Measurements from ENCODE around the gene MARK1. TPM values are rescaled to one million over a fixed set of nuclear protein-coding genes. Genes with fewer than 3 reads are reported as not detected.
A peak's percentile ranks its signal among the peaks of the same experiment; 100 is the strongest.

Gene MARK1
- 10.6 TPM for polyA plus RNA-seq (ENCODE audit: insufficient read length)
- long read RNA-seq, donor 1, full-length matches to known transcripts, result 2 of 2 reads
- long read RNA-seq, donor 1, partial matches to known transcripts, result 0 of 2 reads
- long read RNA-seq, donor 1, other reads (novel, unspliced or antisense), result 0 of 2 reads
- long read RNA-seq, donor 2, full-length matches to known transcripts, result 2 of 2 reads
- long read RNA-seq, donor 2, partial matches to known transcripts, result 0 of 2 reads
- long read RNA-seq, donor 2, other reads (novel, unspliced or antisense), result 0 of 2 reads
- long read RNA-seq, donor 3, result 0 reads
- long read RNA-seq, donor 4, result 0 reads
- long read RNA-seq, donor 5, result 0 reads
- long read RNA-seq, donor 6, partial matches to known transcripts, result 0 of 1 reads
- long read RNA-seq, donor 6, other reads (novel, unspliced or antisense), result 0 of 1 reads
- long read RNA-seq, donor 7, full-length matches to known transcripts, result 4 of 4 reads
- long read RNA-seq, donor 7, partial matches to known transcripts, result 0 of 4 reads
- long read RNA-seq, donor 7, other reads (novel, unspliced or antisense), result 0 of 4 reads
- long read RNA-seq, donor 8, full-length matches to known transcripts, result 1 of 1 reads
- long read RNA-seq, donor 8, partial matches to known transcripts, result 0 of 1 reads
- long read RNA-seq, donor 8, other reads (novel, unspliced or antisense), result 0 of 1 reads

DNA sequence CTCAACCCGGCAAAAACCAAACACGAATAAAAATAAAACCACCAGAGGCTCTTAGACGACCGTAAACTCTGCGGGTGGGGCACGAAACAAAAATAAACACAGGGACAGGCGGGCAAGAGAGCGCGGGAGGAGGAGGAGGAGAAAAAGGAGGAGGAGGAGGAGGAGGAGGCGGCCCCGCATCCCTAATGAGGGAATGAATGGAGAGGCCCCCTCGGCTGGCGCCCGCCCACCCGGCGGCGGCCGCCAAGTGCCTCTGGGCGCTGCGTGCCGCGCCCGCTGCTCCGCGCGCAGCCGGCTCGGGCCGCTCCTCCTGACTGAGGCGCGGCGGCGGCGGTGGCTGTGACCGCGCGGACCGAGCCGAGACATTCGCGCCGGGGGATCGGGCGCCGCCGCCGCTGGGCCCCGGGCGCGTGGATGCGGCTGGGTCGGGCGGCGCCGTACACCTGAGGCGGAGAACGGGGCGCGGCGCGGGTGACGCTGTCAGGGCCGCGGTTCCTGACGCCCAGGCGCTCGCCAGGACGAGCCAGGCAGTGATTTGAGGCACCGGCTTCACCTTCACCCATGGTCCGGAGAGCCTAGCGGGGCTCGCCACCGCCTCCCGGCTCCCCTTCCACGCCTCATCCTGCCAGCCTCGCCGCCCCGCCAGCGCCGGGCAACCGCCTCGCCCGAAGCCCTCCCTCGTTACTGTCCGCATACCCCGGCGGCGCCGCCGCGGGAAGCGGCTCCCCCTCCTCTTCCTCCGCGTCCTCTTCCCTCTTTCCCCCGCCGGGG is at the start of gene MARK1:
Gene MARK1 (plus strand): TSS at position 229 of the 771 bp plus-strand sequence. CDS start 687 bp downstream, outside the sequence.
- DNase-seq, result peak; percentile 58

DNA sequence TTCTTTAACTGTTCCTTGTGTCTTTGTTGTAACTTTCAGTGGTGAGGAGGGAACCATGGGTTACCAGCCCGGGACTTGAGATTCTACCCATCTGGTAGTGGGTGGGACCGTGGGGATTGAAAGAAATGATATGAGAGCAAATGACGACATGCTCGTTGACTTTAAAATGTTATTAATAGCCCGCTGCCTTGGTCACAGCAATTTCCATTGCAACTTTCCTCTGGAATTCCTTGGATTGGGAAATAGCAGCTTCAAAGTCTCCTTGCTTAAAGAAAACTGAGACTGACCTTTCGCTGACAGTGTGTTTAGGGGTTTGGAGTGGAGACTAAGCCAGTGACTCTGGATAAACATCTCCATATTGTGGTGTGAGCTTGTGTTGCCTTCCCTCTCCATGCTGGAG is 44.2 kb upstream of the MARK1 start:
- no peak for DNase-seq

DNA sequence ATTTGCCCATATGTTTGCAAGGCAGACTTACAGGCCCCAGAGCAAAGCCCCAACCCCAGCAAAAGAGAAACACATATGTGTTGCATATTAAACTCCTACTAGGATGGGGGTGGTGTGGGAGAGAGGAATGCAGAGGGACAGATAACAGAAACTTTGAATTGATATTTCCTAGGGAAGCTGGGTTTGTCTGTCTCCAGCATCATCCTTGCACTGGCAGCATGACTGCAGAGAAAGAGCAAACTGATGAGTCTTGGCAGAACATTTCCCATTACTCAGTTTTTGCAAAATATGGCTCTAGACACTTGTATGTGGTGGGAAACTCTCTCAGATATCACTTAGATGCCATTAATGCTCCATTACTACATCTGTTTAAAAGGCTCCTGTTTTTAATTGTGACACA is 43.8 kb upstream of the MARK1 start:
- DNase-seq, result no peak

DNA sequence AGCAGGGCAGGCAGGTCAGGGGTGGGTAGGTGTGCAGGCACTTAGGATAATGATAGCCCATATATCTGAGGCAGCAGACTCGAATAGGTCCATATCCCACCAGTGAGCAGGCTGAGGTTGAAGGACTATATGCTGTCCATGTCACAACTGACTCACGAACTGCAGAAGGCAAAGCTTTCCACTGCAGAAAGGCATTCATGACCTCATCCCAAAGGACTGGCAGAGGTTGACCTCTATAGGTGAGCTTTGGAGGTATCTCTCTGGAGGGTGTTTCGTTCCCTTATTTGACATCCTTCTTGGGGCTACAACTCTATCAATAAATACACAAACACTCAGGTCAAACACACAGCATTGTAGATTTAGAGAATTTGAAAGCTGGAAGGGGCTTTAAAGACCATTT is 42.8 kb upstream of the MARK1 start:
- DNase-seq, result no peak

DNA sequence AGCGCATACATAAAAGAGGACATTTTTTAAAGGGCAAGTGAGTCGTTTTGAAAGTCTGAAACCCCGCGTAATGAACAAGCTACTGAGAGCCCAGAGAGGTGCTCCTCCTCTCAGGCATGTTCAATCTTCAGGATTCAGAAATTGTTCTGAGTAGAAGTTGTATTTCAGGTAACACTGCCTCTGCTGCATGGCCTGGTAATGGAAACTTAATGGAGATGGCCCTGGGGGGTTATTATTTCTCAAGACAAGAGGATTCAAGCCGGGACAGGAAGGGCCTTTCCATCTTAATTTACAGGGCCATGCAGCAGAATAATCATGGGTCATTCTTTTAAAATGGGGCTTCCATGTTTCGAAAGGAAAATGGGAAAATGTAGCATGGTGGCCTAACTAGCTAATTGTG is 42.1 kb upstream of the MARK1 start:
- DNase-seq, result no peak

DNA sequence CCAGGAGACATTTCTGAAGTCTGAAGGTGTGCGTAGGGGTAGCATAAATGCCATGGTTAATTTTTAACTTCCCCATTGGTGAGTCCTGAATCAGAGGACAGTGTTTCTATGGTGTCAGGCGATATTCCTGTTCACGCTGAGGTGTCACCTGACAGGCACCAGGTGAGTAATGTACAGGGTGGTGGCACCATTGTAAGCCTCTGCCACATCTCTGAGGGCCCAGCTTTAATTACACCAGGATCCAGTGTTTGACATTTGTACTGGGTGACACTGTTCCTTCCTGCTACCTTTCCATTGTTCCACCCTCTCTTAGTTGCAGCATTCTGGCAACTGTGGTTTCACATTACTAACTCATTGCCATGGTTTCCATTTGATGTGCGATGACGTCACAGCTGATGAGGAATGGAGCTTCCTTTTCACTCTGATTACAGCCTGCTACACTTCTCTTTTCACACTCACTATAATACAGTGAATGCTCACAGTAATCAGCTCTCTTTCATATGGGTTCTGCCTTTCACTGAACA is 40.6 kb upstream of the MARK1 start:
- peak; percentile 58 for DNase-seq

DNA sequence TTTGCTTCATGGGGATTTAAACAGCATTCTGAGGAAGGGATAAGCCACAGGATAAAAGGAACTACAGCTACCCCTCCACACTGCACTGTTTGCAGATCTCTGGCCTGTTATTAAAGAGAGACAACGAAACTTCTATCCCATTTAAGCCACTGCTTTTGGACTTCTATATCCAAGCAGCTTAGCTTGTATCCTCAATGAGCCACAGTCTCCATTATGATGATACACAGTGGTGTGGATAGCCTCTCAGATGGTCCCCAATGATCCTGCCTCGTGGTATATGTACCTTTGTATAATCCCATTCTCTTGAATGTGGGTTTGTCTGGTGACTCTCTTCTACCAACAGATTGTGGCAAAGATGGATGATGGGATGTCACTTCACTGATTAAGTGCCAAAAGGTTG is 36.0 kb upstream of the MARK1 start:
- no peak for DNase-seq

DNA sequence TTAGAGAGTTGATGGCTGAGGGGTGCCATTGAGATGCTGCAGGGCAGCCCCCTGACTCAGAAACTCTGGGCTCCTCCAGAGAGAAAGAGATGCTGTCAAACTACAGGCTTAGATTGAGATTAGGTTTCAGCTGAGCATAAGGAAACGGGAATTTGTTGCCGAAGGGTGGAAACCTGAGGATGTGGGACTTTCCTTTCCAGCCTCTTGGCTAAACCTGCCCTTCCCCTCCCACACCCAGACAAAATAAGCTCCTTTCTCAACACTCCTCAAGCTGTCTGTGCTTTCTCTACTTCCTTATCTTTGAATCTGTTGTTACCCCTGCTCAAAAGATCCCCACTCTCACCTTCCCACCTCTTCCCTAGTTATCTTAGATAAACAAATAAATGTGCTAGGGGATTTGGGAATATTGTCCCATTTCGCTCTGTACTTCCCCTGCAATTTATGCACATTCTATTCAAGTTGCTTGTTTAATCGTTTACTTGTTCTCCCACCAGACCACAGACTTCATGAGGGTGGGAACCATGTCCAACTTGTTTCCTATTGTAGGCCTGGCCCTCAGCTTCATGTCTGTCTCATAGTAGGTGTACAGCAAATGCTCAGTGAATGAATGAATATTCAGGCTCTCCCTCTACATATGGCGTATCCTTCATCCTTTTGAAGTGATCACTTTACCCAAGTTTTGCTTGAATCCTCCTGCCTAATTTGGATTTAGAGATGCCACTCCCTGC is 30.6 kb upstream of the MARK1 start:
- no peak for DNase-seq

DNA sequence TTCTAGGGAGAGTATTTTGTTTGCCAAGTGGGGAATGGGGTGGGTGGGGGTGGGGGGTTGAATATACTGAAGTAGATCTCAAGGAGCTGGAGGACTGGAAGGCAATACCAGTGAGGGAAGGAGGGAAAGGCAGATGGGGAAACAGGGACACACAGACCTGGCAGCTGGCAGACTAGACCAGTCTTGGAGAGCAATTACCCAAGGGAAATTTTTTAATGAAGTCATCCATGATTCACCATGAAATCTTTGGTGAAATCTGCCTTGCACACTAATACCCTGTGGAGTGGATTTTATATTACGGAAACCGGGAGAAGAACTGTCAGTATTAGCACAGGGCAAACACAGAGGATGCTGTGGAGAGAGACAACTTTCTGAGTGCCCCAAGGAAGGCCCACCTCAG is 29.7 kb upstream of the MARK1 start:
- no peak for DNase-seq

DNA sequence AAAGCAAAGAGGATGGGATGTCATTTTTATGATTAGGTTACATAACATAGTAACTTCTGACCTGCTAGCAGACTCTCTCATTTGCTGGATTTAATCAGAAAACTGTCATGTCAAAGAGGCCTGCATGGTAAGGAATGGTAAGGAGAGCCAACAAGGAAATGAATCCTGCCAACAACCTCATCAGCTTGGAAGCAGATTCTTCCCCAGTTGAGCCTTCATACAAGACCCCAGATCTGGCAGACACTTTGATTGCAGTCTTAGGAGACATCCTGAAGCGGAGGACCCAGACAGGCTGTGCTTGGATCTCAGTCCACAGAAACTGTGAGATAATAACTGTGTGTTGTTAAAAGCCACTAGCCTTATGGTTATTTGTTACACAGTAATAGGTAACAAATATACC is 27.6 kb upstream of the MARK1 start:
- DNase-seq, result no peak

DNA sequence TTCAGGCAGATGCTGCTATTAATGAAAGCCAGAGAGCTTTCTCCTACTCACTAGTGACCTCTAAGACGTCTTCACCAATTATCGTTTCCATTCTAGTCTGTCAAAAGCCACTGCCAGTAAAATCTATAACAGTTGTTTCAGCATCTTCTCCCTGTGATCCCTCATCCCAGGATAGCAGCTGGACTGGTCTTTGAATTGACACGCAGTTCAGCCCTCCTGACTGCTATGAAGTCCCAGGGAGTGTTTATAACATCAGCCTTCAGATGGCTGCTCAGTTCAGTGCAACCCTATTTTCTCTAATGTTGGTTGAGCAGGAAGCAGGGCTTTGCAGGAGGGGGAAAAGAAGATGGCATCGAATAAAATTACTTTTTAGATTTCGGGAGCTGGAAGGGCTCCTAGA is 23.6 kb upstream of the MARK1 start:
- no peak for DNase-seq

DNA sequence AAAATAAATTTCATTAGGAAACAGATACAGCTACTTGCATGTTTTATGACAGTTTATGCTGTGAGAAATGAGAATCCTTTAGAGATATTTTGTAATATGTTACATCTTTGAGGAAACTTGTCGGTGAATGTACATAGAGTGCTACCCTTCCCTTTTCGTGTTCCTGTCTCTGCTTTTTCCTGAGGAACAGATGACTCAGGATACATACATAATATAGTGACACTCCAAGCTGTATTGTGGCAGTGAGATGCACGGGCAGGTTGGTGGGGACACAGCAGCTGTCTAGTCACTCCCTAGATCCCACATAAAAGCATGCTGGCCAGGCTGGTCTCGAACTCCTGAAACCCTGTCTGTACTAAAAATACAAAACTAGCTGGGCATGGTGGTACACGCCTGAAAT is 20.9 kb upstream of the MARK1 start:
- DNase-seq, result no peak

DNA sequence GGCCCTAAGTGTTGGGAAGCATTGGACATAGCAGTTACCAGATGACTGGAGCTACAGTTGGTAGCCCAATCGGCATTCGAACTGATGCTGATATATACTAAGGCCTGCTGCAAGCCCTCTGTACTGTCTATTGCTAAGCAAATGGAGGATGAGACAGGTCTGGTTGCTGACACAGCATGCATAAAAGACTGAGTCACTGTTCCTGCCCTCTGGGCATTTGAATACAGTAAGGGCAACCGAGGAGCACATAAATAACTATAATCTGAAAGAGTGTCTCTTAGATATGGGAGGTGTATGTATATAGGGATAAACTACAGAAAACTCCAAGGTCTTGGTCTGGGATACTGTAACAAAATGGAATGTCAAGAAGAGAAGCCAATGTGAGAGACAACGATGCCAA is 16.8 kb upstream of the MARK1 start:
- DNase-seq, result no peak

DNA sequence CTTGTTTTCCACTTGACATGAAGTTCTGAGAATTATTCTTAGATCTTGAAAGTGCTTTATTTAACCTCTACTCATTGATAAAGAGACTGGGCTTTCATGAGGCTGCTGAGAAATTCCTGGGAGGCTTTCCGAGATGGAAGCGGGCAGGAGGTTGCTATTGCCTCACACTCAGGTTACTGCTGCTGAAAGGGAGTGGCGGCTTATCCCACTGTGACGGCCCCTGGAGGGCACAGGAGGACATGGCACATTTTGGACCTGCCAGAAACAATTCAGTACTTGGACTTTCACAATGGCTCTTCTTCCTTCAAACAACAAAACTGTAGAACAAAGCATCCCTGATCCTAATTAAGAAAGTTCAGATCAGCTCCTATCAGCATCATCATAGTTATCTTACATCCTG is 16.2 kb upstream of the MARK1 start:
- DNase-seq, result no peak

DNA sequence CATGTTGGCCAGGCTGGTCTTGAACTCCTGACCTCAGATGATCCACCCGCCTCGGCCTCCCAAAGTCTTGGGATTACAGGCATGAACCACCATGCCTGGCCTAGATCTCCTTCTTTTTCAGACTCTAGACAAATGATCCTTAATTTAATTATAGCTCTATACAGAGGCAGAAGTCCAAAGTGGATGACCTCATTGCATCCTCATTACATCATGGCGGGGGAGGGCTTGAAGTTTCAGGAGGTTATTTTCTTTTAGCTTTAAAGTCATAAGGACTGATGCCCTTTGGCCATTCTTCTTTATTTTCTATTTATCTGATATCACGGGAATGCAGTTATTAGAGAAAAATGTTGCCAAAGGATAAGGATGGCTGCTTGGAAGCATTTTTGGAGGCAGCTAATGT is 14.1 kb upstream of the MARK1 start:
- no peak for DNase-seq

DNA sequence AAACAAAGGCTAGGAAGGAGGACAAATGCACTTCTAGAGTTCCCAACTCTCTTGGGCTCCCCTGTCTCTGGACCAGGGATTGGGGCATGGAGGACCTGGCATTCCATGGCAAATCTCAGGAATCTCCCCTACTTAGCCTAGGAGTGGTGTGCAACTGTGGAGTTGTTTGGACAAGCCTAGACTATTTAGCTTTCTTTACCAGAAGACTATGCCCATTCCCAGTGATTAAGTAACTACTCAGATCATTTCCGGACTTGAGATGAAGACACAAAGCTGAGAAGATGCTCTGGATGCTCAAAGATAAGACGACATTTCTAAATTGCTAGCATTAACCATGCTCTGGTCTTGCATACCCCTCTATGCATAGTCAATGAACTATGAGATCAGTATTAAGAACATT is 13.7 kb upstream of the MARK1 start:
- DNase-seq, result no peak

DNA sequence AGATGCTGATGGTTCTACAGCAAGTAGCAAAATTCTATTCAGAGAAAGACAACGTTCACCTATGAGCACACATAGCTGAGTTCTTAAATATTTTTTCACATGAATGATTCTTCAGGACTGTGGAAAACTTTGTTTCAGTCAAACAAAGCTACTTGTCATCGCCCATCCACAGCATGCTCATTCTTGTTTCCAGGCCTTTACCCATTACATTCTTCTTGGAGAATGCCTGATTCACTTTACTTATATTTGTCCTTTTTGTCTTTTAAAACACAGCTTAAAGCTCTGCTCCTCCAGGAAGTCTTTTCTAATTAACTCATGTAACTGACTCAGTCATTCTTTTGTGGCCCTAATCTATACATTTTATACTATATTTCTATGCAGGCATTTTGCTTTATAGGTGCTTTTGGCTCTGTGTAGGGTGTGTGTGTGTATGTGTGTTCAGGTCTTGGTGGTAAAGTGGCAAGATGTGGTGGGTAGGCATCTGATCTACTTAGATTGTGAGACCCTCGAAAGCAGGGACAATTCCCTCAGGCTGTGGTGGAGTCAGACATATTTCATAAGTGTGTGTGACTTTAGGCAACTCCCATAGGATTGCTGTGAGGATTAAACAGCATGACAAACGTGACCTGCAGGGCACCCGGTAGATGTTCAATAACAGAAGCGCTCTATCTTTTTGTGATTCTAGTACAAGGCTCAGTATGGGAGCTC is 11.8 kb upstream of the MARK1 start:
- DNase-seq, result no peak

DNA sequence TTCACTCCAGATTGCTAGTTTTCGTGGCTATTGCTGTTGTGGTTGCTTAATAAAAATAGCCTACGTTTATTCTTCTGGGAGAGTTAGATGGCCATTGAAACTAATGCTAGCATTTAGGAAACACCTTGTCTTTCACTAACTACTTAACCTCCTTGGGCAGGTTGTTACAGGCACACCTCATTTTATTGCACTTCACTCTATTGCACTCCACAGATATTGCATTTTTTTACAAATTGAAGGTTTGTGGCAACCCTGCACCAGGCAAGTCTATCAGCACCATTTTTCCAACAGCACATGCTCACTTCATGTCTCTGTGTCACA is 11.3 kb upstream of the MARK1 start:
- no peak for DNase-seq

DNA sequence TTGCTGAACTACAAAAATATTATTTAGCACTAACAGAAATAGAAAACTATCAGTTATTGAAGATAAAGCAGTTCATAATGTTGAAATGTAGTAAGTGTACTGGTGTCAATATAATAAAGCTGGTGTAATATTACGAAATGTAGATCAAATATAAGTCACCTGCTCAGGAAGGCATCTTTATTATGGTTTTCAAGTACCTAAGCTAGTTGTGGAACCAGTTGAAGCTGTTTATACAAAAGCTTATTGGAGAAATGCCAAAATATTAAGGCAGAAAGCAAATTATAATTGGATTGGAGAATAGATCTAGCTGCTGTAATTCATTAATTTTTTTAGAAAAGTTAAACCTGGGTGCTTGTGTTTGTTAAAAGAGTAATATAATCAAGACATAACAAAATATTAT is 6.2 kb upstream of the MARK1 start:
- DNase-seq, result no peak

DNA sequence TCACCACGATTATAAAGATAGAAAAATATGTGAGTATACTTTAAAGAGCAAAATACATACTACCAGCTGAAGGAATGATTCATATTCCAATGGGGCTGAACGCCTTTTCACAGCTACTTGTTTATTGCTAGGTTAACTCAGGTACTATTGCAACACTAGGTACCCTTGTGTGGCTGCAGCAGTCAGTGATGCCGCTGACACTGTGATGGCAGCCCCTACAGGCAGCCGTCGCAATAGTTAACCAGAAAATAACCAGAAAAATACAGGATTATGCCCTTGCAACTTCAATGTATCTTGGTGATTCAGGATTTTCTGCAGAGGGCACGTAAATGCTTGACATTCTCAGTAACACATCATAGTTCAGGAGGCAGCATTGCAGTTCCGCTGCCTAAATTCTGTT is 1.6 kb upstream of the MARK1 start:
- DNase-seq, result peak; percentile 26

DNA sequence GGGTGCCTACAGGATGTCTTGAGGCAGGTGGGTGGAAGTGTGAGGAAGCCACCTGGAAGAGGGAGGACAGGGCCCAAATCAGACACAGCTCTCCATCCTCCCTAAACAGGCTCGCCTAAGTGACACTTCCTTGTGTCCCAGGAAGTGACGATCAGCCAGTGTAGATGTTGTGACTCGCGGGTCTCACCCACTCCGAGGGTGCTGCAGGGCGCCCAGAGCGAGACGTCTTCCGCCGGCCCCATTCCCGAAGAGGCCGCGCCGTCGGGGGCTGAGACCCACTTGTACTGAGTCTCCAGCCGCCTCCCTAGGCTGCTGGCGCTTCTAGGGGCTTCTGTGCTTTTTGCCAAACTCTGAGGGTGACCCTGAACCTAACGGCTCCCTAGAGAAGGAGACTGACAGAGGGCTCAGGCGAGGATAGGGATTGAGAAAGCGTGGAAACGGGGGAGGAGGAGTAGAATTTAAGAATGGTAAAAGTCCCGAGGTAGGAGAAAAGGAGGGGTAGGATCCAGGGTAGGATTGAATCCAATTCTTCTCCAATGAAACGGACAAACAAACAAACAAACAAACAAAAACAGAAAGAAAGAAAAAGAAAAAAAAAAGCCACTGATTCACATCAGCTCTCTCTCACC is 543 bp upstream of the MARK1 start:
- DNase-seq, result peak; percentile 26

Measured in left kidney (tissue), 8 donors.